ENCODE results near the gene LPGAT1. TPM values are rescaled to one million over a fixed set of nuclear protein-coding genes. Genes with fewer than 3 reads are reported as not detected.

Gene LPGAT1
- total and polyA plus RNA-seq, 2 donors (not counting 3 experiments of a cell fraction or from before 2014, with no cell fraction given): 6.1 to 46.0 TPM

- Histone ChIP-seq H3K4me3 (replicated peaks in 1 of 3; ENCODE audit: insufficient read depth in 1 of 3, low read depth in 1 of 3, low read length in 3 of 3) (no peak overlapping the region), H3K9me1 (replicated peaks; ENCODE audit: control insufficient read depth, extremely low read depth, insufficient read depth, low read length) (no peaks in the 10 kb centered on the region), H3K4me1 (ENCODE audit: control insufficient read depth, extremely low read depth, insufficient read depth, low read length) (peaks cover 2% of the 10 kb centered on the region), H3K36me3 (ENCODE audit: control insufficient read depth in 2 of 2, extremely low read depth in 1 of 2, insufficient read depth in 2 of 2, low read length in 2 of 2) (no peaks in the 10 kb centered on the region), H3K9me3 (replicated peaks; ENCODE audit: control insufficient read depth, insufficient read depth, low read length) (no peaks in the 10 kb centered on the region), H3K79me2 (ENCODE audit: control insufficient read depth, insufficient read depth, low read length) (no peaks in the 10 kb centered on the region), H3K27ac (ENCODE audit: insufficient read depth, low read depth, low read length) (no peak overlapping the region), H4K20me1 (replicated peaks; ENCODE audit: control insufficient read depth, extremely low read depth, insufficient read depth, low read length) (no peaks in the 10 kb centered on the region), H3K4me2 (ENCODE audit: insufficient read depth, low read length) (no peak overlapping the region), H3K27me3 (ENCODE audit: control insufficient read depth in 2 of 2, insufficient read depth in 2 of 2, low read length in 2 of 2) (no peaks in the 10 kb centered on the region), H2AFZ (ENCODE audit: low read depth, low read length) (no peak overlapping the region), H3K9ac (replicated peaks; ENCODE audit: extremely low read depth, insufficient read depth, low read length) (no peak overlapping the region)
- dilution Hi-C loops (cut with MboI; ENCODE audit: extremely low pct_ligation_motif_present, low sequenced_read_pairs) (no loop called here), intact Hi-C loops (cut with micrococcal nuclease) (no loop called here)
- no TSS peak for BruUV-seq (replicated peaks)
- TF ChIP-seq FOS (IDR thresholded peaks at IDR 0.05; ENCODE audit: borderline replicate concordance, insufficient read depth, low read length) (no peak), POLR2A (IDR thresholded peaks at IDR 0.05; ENCODE audit: low read depth, low read length) (no peak), MYC (IDR thresholded peaks at IDR 0.05; ENCODE audit: low read depth, low read length) (no peak), POLR2AphosphoS5 (IDR thresholded peaks at IDR 0.05; ENCODE audit: insufficient read depth, low read depth, low read length) (no peak), CTCF (IDR thresholded peaks at IDR 0.05; ENCODE audit: extremely low read depth in 1 of 2, insufficient read depth in 1 of 2, low read depth in 1 of 2, low read length in 2 of 2) (no peak), MAX (IDR thresholded peaks at IDR 0.05; ENCODE audit: insufficient read depth, insufficient read length) (no peak), GATA2 (IDR thresholded peaks at IDR 0.05; ENCODE audit: insufficient read depth, insufficient read length, low read depth, low read length) (no peak), EZH2 (IDR thresholded peaks at IDR 0.05; ENCODE audit: borderline replicate concordance, low read depth, low read length, severe bottlenecking) (no peak), JUN (IDR thresholded peaks at IDR 0.05; ENCODE audit: borderline replicate concordance, insufficient read depth, insufficient read length, low read depth) (no peak)
- ChIA-PET POLR2A (no interaction called here), CTCF (interaction anchor here (0.9 to 1.5 kb wide), 2 partner anchors 11 to 131 kb away, joined by 4 to 5 read pairs; no protein-coding TSS in a partner anchor)
- DNase-seq (ENCODE audit: low read depth, low spot score) (no peak), FAIRE-seq (no peak)
Observed at GRCh38 chr1:211811848-211812247, 18.7 kb downstream of the LPGAT1 start.
